Middle frontal gyrus (tissue), 1 donor: ENCODE results near the gene CTIF.

ENCODE experiments used
- DNase-seq: peaks from one replicate; pipeline ENCODE4 v3.0.0-alpha.2; 2015; ENCODE audit warnings: low spot score; ENCODE audit errors: extremely low spot score

CTIF gene

GRCh38 chr18:48600456-48601090 is 61.7 kb downstream of the CTIF start:
- DNase-seq = no peak

DNA sequence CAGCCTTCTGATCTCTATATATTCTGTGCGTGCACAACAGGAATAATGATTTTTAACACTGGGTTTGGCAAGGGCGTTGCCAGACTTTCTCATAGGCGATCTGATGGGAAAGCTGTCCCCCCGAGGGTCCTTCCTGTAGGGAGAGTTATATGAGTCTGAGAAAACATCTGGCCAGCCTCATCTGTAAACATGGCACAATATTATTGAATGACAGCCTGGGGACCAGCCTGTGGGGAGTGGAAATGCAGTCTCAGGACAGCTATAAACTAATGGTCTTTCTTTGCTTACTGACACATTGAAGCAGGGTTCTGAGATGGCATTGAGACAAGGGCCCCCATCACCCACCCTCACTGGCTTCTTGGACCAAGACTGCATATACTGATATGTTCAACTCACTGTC is 62.5 kb downstream of the CTIF start:
- DNase-seq = no peak

DNA sequence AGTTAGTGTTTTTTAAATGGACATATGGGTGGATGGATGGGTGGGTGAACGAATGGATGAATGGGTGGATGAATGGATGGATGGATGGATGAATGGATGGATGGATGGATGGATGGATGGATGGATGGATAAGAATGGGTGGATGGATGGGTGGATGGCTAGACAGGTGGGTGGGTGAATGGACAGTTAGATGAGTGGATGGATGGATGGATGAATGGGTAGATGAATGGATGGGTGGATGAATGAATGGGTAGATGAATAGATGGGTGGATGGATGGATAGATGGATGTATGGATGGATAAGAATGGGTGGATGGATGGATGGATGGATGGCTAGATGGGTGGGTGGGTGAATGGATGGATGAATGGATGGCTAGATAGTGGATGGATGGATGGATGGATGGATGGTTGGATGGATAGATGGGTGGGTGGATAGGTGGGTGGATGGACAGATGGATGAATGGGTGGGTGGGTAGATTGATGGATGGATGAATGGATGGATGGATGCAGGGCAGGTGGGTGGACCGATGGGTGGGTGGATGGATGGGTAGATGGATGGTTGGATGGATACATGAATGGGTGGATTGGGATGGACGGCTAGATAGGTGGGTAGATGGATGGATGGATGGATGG is 64.0 kb downstream of the CTIF start:
- no peak for DNase-seq

DNA sequence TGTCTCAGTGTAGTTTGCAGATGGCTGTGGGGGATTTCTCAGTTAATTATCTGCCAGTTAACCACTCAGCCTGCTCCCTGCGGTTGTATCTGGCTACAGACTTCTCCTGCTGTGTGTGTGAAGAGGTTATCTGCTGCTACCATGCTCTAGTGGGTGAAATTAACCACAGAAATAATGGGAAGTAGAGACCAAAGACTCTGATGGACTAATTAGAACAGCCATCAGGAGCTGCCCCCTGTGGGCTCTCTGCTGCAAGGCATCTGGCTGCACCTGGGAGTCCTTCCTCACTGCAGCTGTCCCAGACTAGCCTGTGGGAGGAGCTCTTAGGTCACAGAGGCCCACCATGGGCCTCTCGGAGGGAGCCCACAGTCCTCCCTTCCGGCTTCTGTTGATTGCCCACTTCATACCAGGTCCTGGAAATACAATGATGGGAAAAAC is 66.6 kb downstream of the CTIF start:
- no peak for DNase-seq

GRCh38 chr18:48607056-48607984 is 68.5 kb downstream of the CTIF start:
- no peak for DNase-seq

DNA sequence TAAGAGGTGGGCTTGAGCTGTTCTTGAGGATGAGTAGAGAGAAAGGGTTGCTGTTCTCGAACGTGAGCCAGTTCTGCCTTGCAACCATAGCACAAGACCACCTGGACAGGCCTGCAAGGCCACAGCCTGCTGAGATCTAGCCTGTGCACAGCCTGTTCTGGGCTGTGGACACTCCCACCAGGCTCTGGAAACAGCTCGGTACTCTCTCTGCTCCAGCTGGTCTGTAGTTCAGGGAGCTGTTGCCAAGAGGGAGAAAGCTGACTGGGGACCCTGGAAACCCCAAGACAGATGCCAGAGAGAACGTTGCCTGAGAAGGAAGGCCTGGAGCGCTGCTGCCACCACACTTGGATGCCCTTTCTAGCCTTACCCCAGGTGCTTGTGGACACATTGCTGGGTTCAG is 69.8 kb downstream of the CTIF start:
- no peak for DNase-seq

DNA sequence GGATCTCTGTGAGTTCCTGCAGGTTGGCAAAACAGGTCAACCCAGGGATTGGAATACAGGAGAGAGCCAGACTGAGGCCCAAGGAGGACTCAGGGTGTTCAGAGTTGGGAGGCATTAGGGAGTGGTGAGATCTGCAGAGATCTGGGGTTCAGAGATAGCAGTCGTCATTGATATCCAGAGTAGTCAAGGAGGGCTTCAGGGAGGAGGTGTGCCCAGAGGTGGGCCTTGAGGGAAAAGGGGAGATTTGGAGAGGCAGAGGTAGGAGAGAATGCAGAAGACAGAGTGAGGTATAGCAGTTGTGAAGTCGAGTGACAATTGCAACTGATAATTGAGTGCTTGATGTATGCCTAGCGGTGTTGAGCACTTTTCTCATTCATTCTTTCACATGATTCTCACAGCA is 70.3 kb downstream of the CTIF start:
- DNase-seq = no peak

GRCh38 chr18:48609820-48610815 is 71.3 kb downstream of the CTIF start:
- no peak for DNase-seq

DNA sequence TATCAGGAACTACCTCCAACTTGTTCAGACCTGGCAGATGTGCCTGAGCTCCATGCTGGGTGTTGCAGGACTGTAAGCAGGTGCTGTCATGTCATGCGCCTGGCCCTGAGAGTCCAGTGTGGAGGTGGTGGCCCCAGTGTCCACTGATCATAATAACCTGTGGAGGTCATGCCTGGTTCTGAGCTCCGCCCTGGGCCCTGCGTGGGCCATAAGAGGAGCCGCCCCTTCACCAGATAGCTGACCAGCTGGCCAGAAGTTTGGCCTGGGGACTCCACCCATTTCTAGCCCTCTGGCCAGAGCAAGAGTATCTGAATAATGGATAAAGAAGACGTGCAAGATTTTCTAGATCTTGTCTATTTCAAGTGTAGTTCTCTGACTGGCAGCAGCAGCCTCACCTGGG is 72.4 kb downstream of the CTIF start:
- no peak for DNase-seq

DNA sequence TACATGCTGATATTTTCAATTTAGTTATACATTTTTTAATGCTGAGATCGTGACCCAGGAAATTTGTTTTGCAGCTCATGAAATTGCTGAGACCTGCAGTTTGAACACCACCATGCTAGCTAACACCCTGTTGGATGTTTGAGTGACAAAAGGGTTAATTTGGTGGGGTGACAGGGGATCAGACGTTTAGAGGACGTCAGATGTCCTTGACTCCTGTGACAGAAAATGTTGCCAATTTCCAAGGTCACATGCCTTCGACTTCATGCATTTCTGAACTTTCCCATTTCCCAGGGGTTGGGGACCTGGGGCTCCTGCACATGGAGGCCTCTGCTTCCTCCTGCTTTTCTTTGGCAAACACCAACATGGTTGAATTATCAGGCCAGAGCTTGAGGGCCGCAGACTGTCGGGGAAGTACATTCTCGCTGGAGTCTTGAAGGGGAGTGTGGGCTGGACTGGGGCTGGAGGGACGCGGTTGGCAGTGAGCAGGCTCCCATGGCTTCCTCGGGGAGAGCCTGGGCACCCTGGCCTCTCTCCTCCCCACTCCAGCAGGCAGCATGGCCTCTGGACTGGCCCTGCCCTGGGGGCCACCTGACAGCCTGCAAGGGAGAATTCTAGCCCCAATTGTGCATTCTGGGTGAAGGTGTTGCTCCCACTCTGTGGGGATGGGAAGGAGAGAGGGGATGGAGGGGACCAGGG is 73.1 kb downstream of the CTIF start:
- DNase-seq = no peak

DNA sequence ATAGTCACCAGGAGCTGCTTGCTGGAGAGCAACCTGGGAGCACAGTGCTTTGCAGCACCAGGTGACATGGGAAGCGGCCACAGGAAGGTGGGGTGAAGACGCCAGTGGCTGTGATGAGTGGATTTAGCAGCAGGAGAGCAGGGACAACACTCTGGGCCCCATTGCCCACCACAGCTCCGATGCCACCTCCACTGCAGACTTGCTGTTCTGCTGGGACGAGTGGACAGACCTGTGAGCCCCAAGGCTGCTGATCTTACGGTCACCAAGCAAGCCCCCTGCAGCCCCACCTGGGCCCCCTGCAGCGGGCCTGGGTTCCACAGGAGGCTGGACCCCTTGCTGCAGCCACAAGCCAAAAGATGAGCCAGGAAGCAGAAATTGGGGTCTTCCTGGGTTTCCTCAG is 73.7 kb downstream of the CTIF start:
- DNase-seq = no peak

DNA sequence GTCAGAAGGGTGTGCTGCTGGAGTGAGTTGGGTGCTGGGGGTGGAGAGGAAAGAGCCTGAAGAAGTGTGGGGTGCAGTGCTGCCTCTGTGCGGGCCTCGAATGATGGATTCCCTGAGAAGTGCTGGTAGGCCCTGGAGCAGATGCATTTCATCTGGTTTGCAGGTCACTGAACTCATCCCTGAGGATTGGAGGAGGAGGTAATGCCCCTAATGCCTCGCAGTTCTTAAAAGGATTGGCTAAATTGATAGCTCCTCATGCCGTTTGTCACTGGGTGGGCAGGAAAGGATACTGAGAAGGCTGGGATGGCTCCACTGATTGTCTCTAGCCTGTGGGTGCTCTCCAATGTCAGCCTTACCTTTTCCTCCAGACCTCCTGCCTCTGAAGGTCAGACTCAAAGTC is 74.1 kb downstream of the CTIF start:
- DNase-seq = no peak

- peak; percentile 42 for DNase-seq
Measured at GRCh38 chr18:48613589-48614404, 75.0 kb downstream of the CTIF start.

- no peak for DNase-seq
Measured at GRCh38 chr18:48615566-48616401, 77.0 kb downstream of the CTIF start.

DNA sequence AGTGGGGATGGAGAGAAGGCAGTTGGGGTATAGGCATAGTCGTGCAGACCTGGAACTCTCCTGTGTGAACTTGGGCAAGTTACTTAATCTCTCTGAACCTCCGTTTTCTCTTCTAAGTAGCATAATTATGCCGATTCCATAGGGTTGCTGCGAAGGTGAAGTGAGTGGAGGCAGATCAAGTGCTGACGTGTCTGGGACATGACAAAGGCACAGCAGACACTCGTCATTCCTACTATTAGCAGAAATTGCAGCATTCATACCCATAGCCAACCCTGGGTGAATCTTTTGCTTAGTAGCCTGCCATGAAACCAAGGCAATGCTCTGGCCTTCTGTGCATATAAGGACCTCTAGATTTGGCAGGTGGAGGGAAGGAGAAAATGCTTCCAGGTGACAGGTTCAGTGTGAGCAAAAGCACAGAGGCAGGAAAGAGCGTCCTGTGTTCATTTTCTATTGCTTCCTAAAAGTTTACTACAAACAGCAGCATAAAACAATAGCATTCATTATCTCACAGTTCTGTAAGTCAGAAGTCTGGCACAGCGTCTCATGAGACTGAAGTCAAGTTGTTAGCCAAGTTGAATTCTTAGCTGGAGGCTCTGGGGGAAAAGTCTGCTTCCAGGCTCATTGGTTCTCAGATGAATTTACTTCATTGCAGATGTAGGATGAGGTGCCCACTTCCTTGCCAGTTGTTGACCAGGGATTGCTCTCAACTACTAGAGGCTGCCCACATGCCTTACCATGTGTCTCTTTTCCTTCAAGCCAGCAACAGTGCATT is 77.8 kb downstream of the CTIF start:
- no peak for DNase-seq

- no peak for DNase-seq
Measured at GRCh38 chr18:48617844-48618497, 79.1 kb downstream of the CTIF start.

DNA sequence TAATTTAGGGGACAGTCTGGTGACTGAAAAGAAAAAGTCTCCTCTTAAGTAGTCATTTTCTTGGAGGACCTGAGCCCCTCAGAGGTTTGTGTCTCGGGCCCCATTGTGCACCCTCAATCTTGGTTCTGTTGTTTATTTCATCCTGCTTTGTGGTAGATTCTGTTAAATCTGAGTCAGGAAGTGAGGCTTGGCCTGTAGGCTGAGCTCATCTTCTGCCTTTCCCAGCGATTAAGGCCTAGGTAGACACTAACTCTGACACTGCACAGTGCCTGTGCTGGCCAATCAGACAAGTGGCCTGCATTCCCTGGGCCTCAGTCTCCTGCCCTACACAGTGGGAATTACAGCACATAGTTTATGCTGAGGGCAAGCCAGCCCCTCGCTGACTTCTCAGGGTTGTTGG is 80.2 kb downstream of the CTIF start:
- DNase-seq = no peak
